CD14-positive monocyte (primary cell): ENCODE measurements around the gene AMIGO2. TPM values are rescaled to one million over a fixed set of nuclear protein-coding genes. Genes with fewer than 3 reads are reported as not detected.

ENCODE experiments used
- DNase-seq, 3 donors: peaks; one replicate each; pipeline ENCODE4 v3.0.0-alpha.2; 2011 to 2022
- H2AFZ ChIP-seq: 2 replicates; pipeline ENCODE4 v1.6.0; 2012; ENCODE audit warnings: mild to moderate bottlenecking, low read depth, low read length, inconsistent platforms; ENCODE audit not compliant: insufficient read depth, poor library complexity, severe bottlenecking
- H3K27ac ChIP-seq, 2 donors: 1 replicate in 1 of 2; 2 replicates in 1 of 2; pipeline ENCODE4 v1.5.1; 2012 to 2013; ENCODE audit warnings: low read length in 2 of 2, control low read depth in 1 of 2, inconsistent platforms in 1 of 2, low read depth in 1 of 2, mild to moderate bottlenecking in 1 of 2
- H3K27me3 ChIP-seq, 2 donors: one replicate each; pipeline versions ENCODE4 v1.6.0 to v1.6.1; 2011 to 2013; ENCODE audit warnings: low read length in 2 of 2; ENCODE audit not compliant: control insufficient read depth in 2 of 2, insufficient read depth in 2 of 2
- H3K36me3 ChIP-seq, 2 donors: replicated peaks in 1 of 2; 1 replicate in 1 of 2; 2 replicates in 1 of 2; pipeline versions ENCODE4 v1.5.1 to v1.6.1; 2012 to 2013; ENCODE audit warnings: low read length in 2 of 2, control low read depth in 1 of 2, inconsistent platforms in 1 of 2, mild to moderate bottlenecking in 1 of 2; ENCODE audit not compliant: insufficient read depth in 2 of 2, control insufficient read depth in 1 of 2
- H3K4me1 ChIP-seq, 2 donors: 1 replicate in 1 of 2; 2 replicates in 1 of 2; pipeline versions ENCODE4 v1.5.1 to v1.6.1; 2012 to 2013; ENCODE audit warnings: low read length in 2 of 2, control low read depth in 1 of 2, inconsistent platforms in 1 of 2, mild to moderate bottlenecking in 1 of 2, moderate library complexity in 1 of 2; ENCODE audit not compliant: insufficient read depth in 2 of 2, control insufficient read depth in 1 of 2
- H3K4me2 ChIP-seq: replicated peaks from 2 replicates; pipeline ENCODE3; 2012; ENCODE audit warnings: low read length, moderate library complexity, mild to moderate bottlenecking; ENCODE audit not compliant: poor library complexity, severe bottlenecking; ENCODE audit errors: extremely low read depth
- H3K4me3 ChIP-seq, 3 experiments: fragments of 200-600 bp in 1 of 3; sonication (generic) in 1 of 3; replicated peaks in 1 of 3; 1 replicate in 2 of 3; 2 replicates in 1 of 3; pipeline ENCODE4 v1.5.1; 2011 to 2013; ENCODE audit warnings: low read length in 3 of 3, mild to moderate bottlenecking in 3 of 3, control low read depth in 2 of 3, low read depth in 2 of 3, inconsistent platforms in 1 of 3, moderate library complexity in 1 of 3
- H3K79me2 ChIP-seq: 2 replicates; pipeline ENCODE4 v1.6.0; 2012; ENCODE audit warnings: mild to moderate bottlenecking, control low read depth, inconsistent platforms, low read length, moderate library complexity; ENCODE audit not compliant: insufficient read depth
- H3K9ac ChIP-seq: 2 replicates; pipeline ENCODE4 v1.6.0; 2017; ENCODE audit warnings: low read length, mild to moderate bottlenecking; ENCODE audit not compliant: insufficient read depth, poor library complexity, severe bottlenecking
- H3K9me3 ChIP-seq, 2 donors: replicated peaks in 1 of 2; 1 replicate in 1 of 2; 2 replicates in 1 of 2; pipeline versions ENCODE4 v1.5.1 to v1.6.1; 2012 to 2013; ENCODE audit warnings: low read length in 2 of 2, control low read depth in 1 of 2; ENCODE audit not compliant: control insufficient read depth in 1 of 2, insufficient read depth in 1 of 2
- H4K20me1 ChIP-seq: 2 replicates; pipeline ENCODE4 v1.6.0; 2012; ENCODE audit warnings: mild to moderate bottlenecking, low read length, control low read depth, moderate library complexity; ENCODE audit not compliant: insufficient read depth
- H3K27ac Mint-ChIP-seq, 7 donors: one replicate each; pipeline ENCODE4 v1.8.0; 2020; ENCODE audit warnings: mild to moderate bottlenecking in 7 of 7, mixed read lengths in 7 of 7, moderate library complexity in 6 of 7, inconsistent platforms in 2 of 7
- H3K27me3 Mint-ChIP-seq, 3 donors: one replicate each; pipeline ENCODE4 v1.8.0; 2021 to 2022; ENCODE audit warnings: low read depth in 3 of 3, mild to moderate bottlenecking in 3 of 3, mixed read lengths in 3 of 3, moderate library complexity in 3 of 3, inconsistent platforms in 1 of 3
- H3K36me3 Mint-ChIP-seq, 2 donors: one replicate each; pipeline ENCODE4 v1.8.0; 2020; ENCODE audit warnings: mixed read lengths in 2 of 2, inconsistent platforms in 1 of 2, mild to moderate bottlenecking in 1 of 2
- H3K4me1 Mint-ChIP-seq: one replicate; pipeline ENCODE4 v1.8.0; 2020; ENCODE audit warnings: mild to moderate bottlenecking, mixed read lengths
- H3K4me3 Mint-ChIP-seq, 2 donors: one replicate each; pipeline ENCODE4 v1.8.0; 2020; ENCODE audit warnings: mild to moderate bottlenecking in 2 of 2, mixed read lengths in 2 of 2, moderate library complexity in 1 of 2
- H3K9me3 Mint-ChIP-seq, 7 donors: one replicate each; pipeline ENCODE4 v1.8.0; 2020 to 2022; ENCODE audit warnings: mixed read lengths in 7 of 7, mild to moderate bottlenecking in 6 of 7, moderate library complexity in 6 of 7, inconsistent platforms in 2 of 7
- WGBS: methylation state at CpG from one replicate; pipeline ENCODE4 v1.1.5; 2013; ENCODE audit warnings: missing lambda C conversion rate; ENCODE audit not compliant: insufficient coverage; 5-methylcytosine and 5-hydroxymethylcytosine counted together
- intact Hi-C, 2 donors: fragments of 100-400 bp; cut with micrococcal nuclease; formaldehyde crosslinking; loops; one replicate each; pipeline versions ENCODE4 v1.15.0 to v1.15.1; 2023
- polyA plus RNA-seq, 3 donors: library from polyadenylated mRNA; depleted of rRNA in 1 of 3; unstranded in 2 of 3; stranded (reverse) in 1 of 3; fragments of 300-500 nt in 2 of 3; fragments of >200 nt in 1 of 3; fragmentation: Illumina TruSeq in 2 of 3; gene quantifications; 1 replicate in 2 of 3; 2 replicates in 1 of 3; pipeline ENCODE4 v1.2.3, GENCODE V29; 2012 to 2021
- TF ChIP-seq, protein P1 (sequence below): fragments of 200-600 bp; IDR thresholded peaks from one replicate; pipeline ENCODE4 v1.8.0; 2022; ENCODE audit warnings: antibody characterized with exemption, mild to moderate bottlenecking

AMIGO2 gene
- polyA plus RNA-seq, 3 donors = 0.14 to 0.77 (median 0.21) TPM

DNA sequence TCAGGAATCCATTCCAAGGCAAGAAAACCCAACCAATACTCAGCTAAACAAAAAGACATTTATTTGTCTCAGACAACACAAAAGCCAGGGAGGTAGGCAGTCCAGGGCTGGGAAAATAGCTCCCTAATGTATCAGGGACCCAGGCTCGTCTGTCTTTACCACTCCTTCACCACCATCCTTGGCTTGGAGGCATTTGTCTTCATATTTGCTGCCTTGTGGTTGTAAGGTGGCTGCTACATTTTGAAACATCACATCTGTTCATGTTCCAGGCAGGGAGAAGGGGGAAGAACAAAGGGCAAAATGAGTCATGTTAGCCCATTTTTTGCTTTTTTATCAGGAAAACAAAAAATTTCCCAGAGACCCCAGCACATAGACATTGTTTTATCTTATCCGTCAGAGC, 45.1 kb downstream of the AMIGO2 start:
- Histone ChIP-seq H3K36me3 (no peaks in the 10 kb centered on the region), H2AFZ (no peak overlapping the region), H4K20me1 (no peaks in the 10 kb centered on the region), H3K4me3 (no peak overlapping the region), H3K9ac (no peak overlapping the region), H3K4me1 (no peaks in the 10 kb centered on the region), H3K79me2 (no peaks in the 10 kb centered on the region), H3K4me2 (no peak overlapping the region), H3K9me3 (no peaks in the 10 kb centered on the region), H3K27ac (no peak overlapping the region), H3K27me3 (no peaks in the 10 kb centered on the region)
- H3K4me1 Mint-ChIP-seq = peaks cover 4% of the 10 kb centered on the region
- TF ChIP-seq, protein P1, sequence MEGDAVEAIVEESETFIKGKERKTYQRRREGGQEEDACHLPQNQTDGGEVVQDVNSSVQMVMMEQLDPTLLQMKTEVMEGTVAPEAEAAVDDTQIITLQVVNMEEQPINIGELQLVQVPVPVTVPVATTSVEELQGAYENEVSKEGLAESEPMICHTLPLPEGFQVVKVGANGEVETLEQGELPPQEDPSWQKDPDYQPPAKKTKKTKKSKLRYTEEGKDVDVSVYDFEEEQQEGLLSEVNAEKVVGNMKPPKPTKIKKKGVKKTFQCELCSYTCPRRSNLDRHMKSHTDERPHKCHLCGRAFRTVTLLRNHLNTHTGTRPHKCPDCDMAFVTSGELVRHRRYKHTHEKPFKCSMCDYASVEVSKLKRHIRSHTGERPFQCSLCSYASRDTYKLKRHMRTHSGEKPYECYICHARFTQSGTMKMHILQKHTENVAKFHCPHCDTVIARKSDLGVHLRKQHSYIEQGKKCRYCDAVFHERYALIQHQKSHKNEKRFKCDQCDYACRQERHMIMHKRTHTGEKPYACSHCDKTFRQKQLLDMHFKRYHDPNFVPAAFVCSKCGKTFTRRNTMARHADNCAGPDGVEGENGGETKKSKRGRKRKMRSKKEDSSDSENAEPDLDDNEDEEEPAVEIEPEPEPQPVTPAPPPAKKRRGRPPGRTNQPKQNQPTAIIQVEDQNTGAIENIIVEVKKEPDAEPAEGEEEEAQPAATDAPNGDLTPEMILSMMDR = no peak
- peaks cover 0 to 2% (median 0%) of the 10 kb centered on the region in 7 donors for H3K9me3 Mint-ChIP-seq
- no peak for DNase-seq
- WGBS = 88% methylated on average over 1 of the region's 2 CpGs
- no peak overlapping the region for H3K27ac Mint-ChIP-seq
- no peak overlapping the region for H3K4me3 Mint-ChIP-seq
- intact Hi-C loops = loop anchor here in 1 of 2 donors (5.0 kb wide), 1 partner anchor 373 kb away; no protein-coding TSS in a partner anchor
- no peaks in the 10 kb centered on the region for H3K36me3 Mint-ChIP-seq
- H3K27me3 Mint-ChIP-seq = peaks cover 0 to 5% (median 2%) of the 10 kb centered on the region in 3 donors

DNA sequence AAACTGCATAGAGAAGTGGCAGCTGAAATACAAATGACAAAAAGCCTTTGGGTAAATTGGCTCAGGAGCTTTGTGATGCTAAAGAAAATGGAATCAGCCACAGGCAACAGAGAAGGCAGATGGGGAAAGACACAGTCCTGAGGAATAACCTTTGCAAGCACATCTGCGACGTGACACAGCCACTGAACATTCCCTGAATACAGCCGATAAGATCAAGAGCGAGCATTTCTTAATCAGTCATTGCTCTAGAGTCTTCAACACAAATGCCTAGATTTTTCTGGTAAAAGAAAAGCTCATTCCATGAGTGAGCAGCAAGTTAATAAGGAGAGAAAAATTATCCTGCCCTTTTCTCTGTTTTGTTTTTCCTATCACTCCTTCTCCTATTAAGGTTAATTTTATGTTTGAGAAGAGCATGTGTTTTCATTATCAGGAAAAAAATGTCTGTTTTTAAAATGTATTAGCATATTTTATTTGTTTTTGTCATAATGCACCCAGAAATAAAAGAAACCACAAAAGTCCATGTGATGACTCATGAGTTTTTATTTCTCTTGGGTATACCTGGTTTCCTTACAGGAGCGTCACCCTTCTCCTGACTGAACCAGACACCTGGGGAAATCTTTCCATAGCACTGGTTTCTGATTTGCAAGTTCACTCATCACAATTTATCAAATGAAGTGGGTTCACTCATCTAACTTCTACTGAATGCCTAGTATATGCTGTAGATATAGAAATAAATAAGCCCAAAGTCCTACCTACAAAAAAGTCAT, 45.8 kb downstream of the AMIGO2 start:
- Histone ChIP-seq H3K27ac (no peak overlapping the region), H3K9me3 (no peaks in the 10 kb centered on the region), H3K36me3 (no peaks in the 10 kb centered on the region), H3K79me2 (no peaks in the 10 kb centered on the region), H3K4me3 (no peak overlapping the region), H3K9ac (no peak overlapping the region), H3K4me1 (no peaks in the 10 kb centered on the region), H4K20me1 (no peaks in the 10 kb centered on the region), H3K4me2 (no peak overlapping the region), H3K27me3 (no peaks in the 10 kb centered on the region), H2AFZ (no peak overlapping the region)
- no peak for DNase-seq
- H3K27me3 Mint-ChIP-seq = peaks cover 0 to 5% (median 2%) of the 10 kb centered on the region in 3 donors
- TF ChIP-seq, protein P1 = no peak
- intact Hi-C loops = loop anchor here in 1 of 2 donors (5.0 kb wide), 1 partner anchor 373 kb away; no protein-coding TSS in a partner anchor
- no CpG with 5 or more reads among the region's 5 CpGs for WGBS
- no peak overlapping the region for H3K27ac Mint-ChIP-seq
- H3K36me3 Mint-ChIP-seq = no peaks in the 10 kb centered on the region
- no peak overlapping the region for H3K4me3 Mint-ChIP-seq
- peaks cover 0 to 2% (median 0%) of the 10 kb centered on the region in 7 donors for H3K9me3 Mint-ChIP-seq
- peaks cover 4% of the 10 kb centered on the region for H3K4me1 Mint-ChIP-seq
